Lung (tissue), 12 donors: ENCODE results near the gene STRN3. TPM values are rescaled to one million over a fixed set of nuclear protein-coding genes. Genes with fewer than 3 reads are reported as not detected.

Source experiments
- ATAC-seq: fragments of 200-7000 bp; cut with Tn5 transposase; one replicate; pipeline ENCODE4 v1.9.1; 2020; ENCODE audit warnings: moderate number of reproducible peaks; ENCODE audit not compliant: insufficient read depth, low FRiP score
- DNase-seq, 3 donors: peaks; one replicate each; pipeline ENCODE4 v3.0.0-alpha.2; 2013 to 2017
- H3K27ac ChIP-seq, 2 donors: one replicate each; pipeline ENCODE4 v1.5.1; 2013; ENCODE audit warnings: mild to moderate bottlenecking in 2 of 2, moderate library complexity in 2 of 2, control low read depth in 1 of 2, inconsistent platforms in 1 of 2, low read depth in 1 of 2, low read length in 1 of 2
- H3K27me3 ChIP-seq, 3 donors: one replicate each; pipeline ENCODE4 v1.5.1; 2013; ENCODE audit warnings: low read length in 2 of 3; ENCODE audit not compliant: control insufficient read depth in 3 of 3, insufficient read depth in 3 of 3
- H3K36me3 ChIP-seq, 4 donors: one replicate each; pipeline ENCODE4 v1.5.1; 2013; ENCODE audit warnings: low read length in 4 of 4, mild to moderate bottlenecking in 1 of 4, moderate library complexity in 1 of 4; ENCODE audit not compliant: control insufficient read depth in 4 of 4, insufficient read depth in 4 of 4
- H3K4me1 ChIP-seq, 5 donors: one replicate each; pipeline ENCODE4 v1.5.1; 2013; ENCODE audit warnings: low read length in 5 of 5, mild to moderate bottlenecking in 2 of 5, moderate library complexity in 1 of 5; ENCODE audit not compliant: control insufficient read depth in 5 of 5, insufficient read depth in 5 of 5
- H3K4me3 ChIP-seq: one replicate; pipeline ENCODE4 v1.5.1; 2013; ENCODE audit warnings: mild to moderate bottlenecking, control low read depth, moderate library complexity
- H3K9ac ChIP-seq, 2 donors: one replicate each; pipeline ENCODE4 v1.5.1; 2013; ENCODE audit warnings: low read length in 2 of 2, control low read depth in 1 of 2; ENCODE audit not compliant: insufficient read depth in 1 of 2
- H3K9me3 ChIP-seq, 4 donors: one replicate each; pipeline ENCODE4 v1.5.1; 2013; ENCODE audit warnings: low read length in 3 of 4, mild to moderate bottlenecking in 1 of 4, moderate library complexity in 1 of 4; ENCODE audit not compliant: control insufficient read depth in 4 of 4, insufficient read depth in 3 of 4
- WGBS, 2 donors: extraction: QIAGEN DNeasy Blood & Tissue Kit; methylation state at CpG; one replicate each; pipeline ENCODE4 v1.1.7; 2013; 5-methylcytosine and 5-hydroxymethylcytosine counted together
- polyA plus RNA-seq, 2 donors: library from polyadenylated mRNA; stranded (reverse); fragments of 200-250 nt; gene quantifications; one replicate each; pipeline ENCODE4 v1.2.1, GENCODE V29; 2013
- total RNA-seq, 2 donors: library from RNA; depleted of rRNA in 1 of 2; stranded (reverse); fragments of >200 nt in 1 of 2; gene quantifications; one replicate each; pipeline ENCODE4 v1.2.1, GENCODE V29; 2014 to 2021
- TF ChIP-seq, protein P1 (sequence below): IDR thresholded peaks from 2 replicates; pipeline ENCODE4 v1.5.1; 2012; ENCODE audit warnings: mild to moderate bottlenecking; ENCODE audit errors: control extremely low read depth, extremely low read depth
- donor health status: control.
- donor health status: control.
- donor health status: Bipolar disorder and iron deficiency.
- donor health status: healthy.
- donor health status: DM: yes; HTN: yes; CAD: no.

The STRN3 gene
- total and polyA plus RNA-seq, 4 donors: 10.6 to 86.8 (median 19.0) TPM

- no peak for ATAC-seq
- peak overlapping the region; percentile 75 to 96 for H3K9ac ChIP-seq
- peaks cover 0 to 23% (median 12%) of the 10 kb centered on the region in 5 donors for H3K4me1 ChIP-seq
- TF ChIP-seq, protein P1, sequence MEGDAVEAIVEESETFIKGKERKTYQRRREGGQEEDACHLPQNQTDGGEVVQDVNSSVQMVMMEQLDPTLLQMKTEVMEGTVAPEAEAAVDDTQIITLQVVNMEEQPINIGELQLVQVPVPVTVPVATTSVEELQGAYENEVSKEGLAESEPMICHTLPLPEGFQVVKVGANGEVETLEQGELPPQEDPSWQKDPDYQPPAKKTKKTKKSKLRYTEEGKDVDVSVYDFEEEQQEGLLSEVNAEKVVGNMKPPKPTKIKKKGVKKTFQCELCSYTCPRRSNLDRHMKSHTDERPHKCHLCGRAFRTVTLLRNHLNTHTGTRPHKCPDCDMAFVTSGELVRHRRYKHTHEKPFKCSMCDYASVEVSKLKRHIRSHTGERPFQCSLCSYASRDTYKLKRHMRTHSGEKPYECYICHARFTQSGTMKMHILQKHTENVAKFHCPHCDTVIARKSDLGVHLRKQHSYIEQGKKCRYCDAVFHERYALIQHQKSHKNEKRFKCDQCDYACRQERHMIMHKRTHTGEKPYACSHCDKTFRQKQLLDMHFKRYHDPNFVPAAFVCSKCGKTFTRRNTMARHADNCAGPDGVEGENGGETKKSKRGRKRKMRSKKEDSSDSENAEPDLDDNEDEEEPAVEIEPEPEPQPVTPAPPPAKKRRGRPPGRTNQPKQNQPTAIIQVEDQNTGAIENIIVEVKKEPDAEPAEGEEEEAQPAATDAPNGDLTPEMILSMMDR: no peak
- no peaks in the 10 kb centered on the region for H3K9me3 ChIP-seq
- no peaks in the 10 kb centered on the region for H3K27me3 ChIP-seq
- DNase-seq: peak in 2 of 3 donors; percentile 8 to 36
- peak overlapping the region; percentile 92 to 99 for H3K27ac ChIP-seq
- H3K36me3 ChIP-seq: peaks cover 0 to 5% (median 3%) of the 10 kb centered on the region in 4 donors
- peak overlapping the region; percentile 82 for H3K4me3 ChIP-seq
- WGBS, 2 donors: 6 to 11% methylated on average over 11 of the region's 11 CpGs
Observed at GRCh38 chr14:31024577-31025366, 1.4 kb downstream of the STRN3 start.

DNA sequence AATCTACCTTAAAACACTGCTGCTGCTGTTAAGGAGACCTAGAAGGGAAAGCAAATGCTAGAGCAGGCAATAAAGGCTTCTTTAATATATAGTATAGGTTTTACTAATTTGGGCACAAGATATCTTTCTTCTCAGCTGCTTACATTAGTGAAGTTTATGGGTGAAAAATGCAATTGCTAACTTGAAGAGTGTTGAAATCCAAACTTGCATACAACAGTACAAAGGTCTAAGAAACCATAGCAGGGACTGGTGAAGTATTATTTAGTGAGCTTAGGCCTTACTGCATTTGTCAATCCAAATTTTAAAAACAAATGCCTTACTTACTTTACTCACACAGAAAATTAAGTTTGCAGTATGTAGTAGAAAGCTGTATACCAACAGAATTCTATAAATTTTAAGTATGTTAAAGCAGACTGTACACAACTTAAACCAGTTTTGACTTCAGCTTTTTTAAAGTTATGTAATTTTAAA, 2.1 kb downstream of the STRN3 start:
- Histone ChIP-seq H3K4me3 (no peak overlapping the region), H3K9ac (peak overlapping the region in 1 of 2 donors; percentile 96)
- TF ChIP-seq, protein P1: no peak

GRCh38 chr14:31022386-31022785, 3.8 kb downstream of the STRN3 start:
- 74 to 96% methylated on average over 2 of the region's 2 CpGs for WGBS, 2 donors
- no peaks in the 10 kb centered on the region for H3K27me3 ChIP-seq
- peaks cover 0 to 18% (median 12%) of the 10 kb centered on the region in 5 donors for H3K4me1 ChIP-seq
- TF ChIP-seq, protein P1: no peak
- DNase-seq (no peak), ATAC-seq (no peak)
- no peak overlapping the region for H3K27ac ChIP-seq
- H3K36me3 ChIP-seq: peaks cover 0 to 5% (median 3%) of the 10 kb centered on the region in 4 donors
- H3K9ac ChIP-seq: no peak overlapping the region
- no peaks in the 10 kb centered on the region for H3K9me3 ChIP-seq
- H3K4me3 ChIP-seq: no peak overlapping the region

More for the DNA sequence above, 2.1 kb downstream of the STRN3 start:
- H3K27me3 ChIP-seq: no peaks in the 10 kb centered on the region
- H3K27ac ChIP-seq: no peak overlapping the region
- H3K4me1 ChIP-seq: peaks cover 0 to 23% (median 12%) of the 10 kb centered on the region in 5 donors
- H3K36me3 ChIP-seq: peaks cover 0 to 5% (median 3%) of the 10 kb centered on the region in 4 donors
- H3K9me3 ChIP-seq: no peaks in the 10 kb centered on the region
- ATAC-seq (no peak), DNase-seq (no peak)
